Fibroblast of lung (primary cell): Measurements from ENCODE around the gene C11orf86. TPM values are rescaled to one million over a fixed set of nuclear protein-coding genes. Genes with fewer than 3 reads are reported as not detected.

ENCODE experiments used
- DNase-seq, 2 donors: peaks; one replicate each; pipeline versions ENCODE4 v3.0.0 to v3.0.0-alpha.2; 2010; ENCODE audit warnings: low read depth in 2 of 2
- H2AFZ ChIP-seq: 2 replicates; pipeline ENCODE4 v1.5.1; 2012; ENCODE audit warnings: low read length, control low read depth, inconsistent platforms
- H3K27ac ChIP-seq: 2 replicates; pipeline ENCODE4 v1.5.1; 2011; ENCODE audit warnings: low read length, control low read depth; ENCODE audit not compliant: insufficient read depth
- H3K27me3 ChIP-seq: 2 replicates; pipeline ENCODE4 v1.5.1; 2011; ENCODE audit warnings: mild to moderate bottlenecking, low read length; ENCODE audit not compliant: control insufficient read depth, insufficient read depth
- H3K36me3 ChIP-seq: 2 replicates; pipeline ENCODE4 v1.5.1; 2011; ENCODE audit warnings: low read length; ENCODE audit not compliant: control insufficient read depth, insufficient read depth
- H3K4me1 ChIP-seq: 2 replicates; pipeline ENCODE4 v1.5.1; 2011; ENCODE audit warnings: low read length; ENCODE audit not compliant: control insufficient read depth, insufficient read depth; ENCODE audit errors: extremely low read depth
- H3K4me2 ChIP-seq: 2 replicates; pipeline ENCODE4 v1.5.1; 2011; ENCODE audit warnings: low read length, control low read depth; ENCODE audit not compliant: insufficient read depth; ENCODE audit errors: extremely low read depth
- H3K4me3 ChIP-seq, 4 experiments: fragments of 200-600 bp in 1 of 4; sonication (generic) in 1 of 4; replicated peaks in 1 of 4; 2 replicates each; pipeline ENCODE4 v1.5.1; 2011 to 2016; ENCODE audit warnings: low read length in 4 of 4, low read depth in 3 of 4, mild to moderate bottlenecking in 3 of 4, control low read depth in 2 of 4, inconsistent platforms in 1 of 4, mixed read lengths in 1 of 4; ENCODE audit not compliant: insufficient read depth in 1 of 4; ENCODE audit errors: control extremely low read depth in 1 of 4
- H3K79me2 ChIP-seq: 2 replicates; pipeline ENCODE4 v1.5.1; 2012; ENCODE audit warnings: mild to moderate bottlenecking, low read length, inconsistent platforms; ENCODE audit not compliant: control insufficient read depth, insufficient read depth
- H3K9ac ChIP-seq: 2 replicates; pipeline ENCODE4 v1.5.1; 2011; ENCODE audit warnings: mild to moderate bottlenecking, low read length, control low read depth; ENCODE audit not compliant: insufficient read depth
- H3K9me3 ChIP-seq: 2 replicates; pipeline ENCODE4 v1.5.1; 2012; ENCODE audit warnings: low read depth, low read length; ENCODE audit not compliant: control insufficient read depth, insufficient read depth
- H4K20me1 ChIP-seq: 2 replicates; pipeline ENCODE4 v1.5.1; 2011; ENCODE audit warnings: low read length; ENCODE audit not compliant: control insufficient read depth, insufficient read depth; ENCODE audit errors: extremely low read depth
- CTCF ChIP-seq, 2 donors: IDR thresholded peaks in 1 of 2; conservative IDR thresholded peaks in 1 of 2; 1 replicate in 1 of 2; 2 replicates in 1 of 2; pipeline ENCODE4 v1.5.1; 2011 to 2012; ENCODE audit warnings: low read length in 2 of 2, control low read depth in 1 of 2, inconsistent platforms in 1 of 2, low read depth in 1 of 2, mild to moderate bottlenecking in 1 of 2
- EZH2 ChIP-seq: IDR thresholded peaks from 2 replicates; pipeline ENCODE4 v1.5.1; 2012; ENCODE audit warnings: low read length, control low read depth, mild to moderate bottlenecking; ENCODE audit errors: missing control alignments
- polyA plus RNA-seq, 2 donors: library from polyadenylated mRNA; depleted of rRNA in 1 of 2; stranded (reverse) in 1 of 2; unstranded in 1 of 2; fragments of >200 nt; gene quantifications; 2 replicates each; pipeline ENCODE4 v1.2.1, GENCODE V29; 2011 to 2012; ENCODE audit warnings: missing spikeins in 1 of 2
- total RNA-seq: library from RNA; depleted of rRNA; stranded (reverse); fragments of >200 nt; gene quantifications from 2 replicates; pipeline ENCODE4 v1.2.1, GENCODE V29; 2014

Gene C11orf86
- total and polyA plus RNA-seq, 2 donors (not counting 1 experiment from before 2014, with no cell fraction given), result not detected

- Histone ChIP-seq H3K4me2 (no peak overlapping the region), H3K9ac (no peak overlapping the region), H2AFZ (no peak overlapping the region), H3K4me1 (peaks cover 9% of the 10 kb centered on the region), H3K27me3 (no peaks in the 10 kb centered on the region), H3K27ac (no peak overlapping the region), H4K20me1 (no peaks in the 10 kb centered on the region), H3K4me3 (no peak overlapping the region), H3K79me2 (no peaks in the 10 kb centered on the region), H3K36me3 (peaks cover 1% of the 10 kb centered on the region), H3K9me3 (no peaks in the 10 kb centered on the region)
- TF ChIP-seq EZH2, result no peak
- no peak for TF ChIP-seq CTCF (conservative IDR thresholded peaks at IDR 0.05 in 1 of 2, IDR thresholded peaks at IDR 0.05 in 1 of 2; ENCODE audit: low read depth in 1 of 2, low read length in 2 of 2)
- DNase-seq, result no peak
Measured at GRCh38 chr11:66951135-66951534, 24.0 kb upstream of the C11orf86 start.

GRCh38 chr11:66951927-66952337 is 23.2 kb upstream of the C11orf86 start:
- TF ChIP-seq EZH2 (no peak), CTCF (conservative IDR thresholded peaks at IDR 0.05 in 1 of 2, IDR thresholded peaks at IDR 0.05 in 1 of 2; ENCODE audit: low read depth in 1 of 2, low read length in 2 of 2) (no peak)
- no peak overlapping the region for H3K9ac ChIP-seq
- H3K9me3 ChIP-seq, result no peaks in the 10 kb centered on the region
- H3K4me3 ChIP-seq, result no peak overlapping the region
- H2AFZ ChIP-seq, result no peak overlapping the region
- H3K36me3 ChIP-seq, result peaks cover 1% of the 10 kb centered on the region
- peaks cover 13% of the 10 kb centered on the region for H3K4me1 ChIP-seq
- DNase-seq, result peak in 1 of 2 donors; percentile 70
- H3K27ac ChIP-seq, result no peak overlapping the region
- no peaks in the 10 kb centered on the region for H4K20me1 ChIP-seq
- no peak overlapping the region for H3K4me2 ChIP-seq
- H3K27me3 ChIP-seq, result no peaks in the 10 kb centered on the region
- no peaks in the 10 kb centered on the region for H3K79me2 ChIP-seq

GRCh38 chr11:66953081-66953833 is 21.8 kb upstream of the C11orf86 start:
- H2AFZ ChIP-seq, result no peak overlapping the region
- peaks cover 1% of the 10 kb centered on the region for H3K36me3 ChIP-seq
- no peak overlapping the region for H3K27ac ChIP-seq
- H3K9ac ChIP-seq, result no peak overlapping the region
- no peaks in the 10 kb centered on the region for H3K79me2 ChIP-seq
- no peak overlapping the region for H3K4me2 ChIP-seq
- H3K4me1 ChIP-seq, result peaks cover 13% of the 10 kb centered on the region
- no peaks in the 10 kb centered on the region for H4K20me1 ChIP-seq
- DNase-seq, result no peak
- no peak overlapping the region for H3K4me3 ChIP-seq
- H3K27me3 ChIP-seq, result no peaks in the 10 kb centered on the region
- no peak for TF ChIP-seq CTCF (conservative IDR thresholded peaks at IDR 0.05 in 1 of 2, IDR thresholded peaks at IDR 0.05 in 1 of 2; ENCODE audit: low read depth in 1 of 2, low read length in 2 of 2)
- no peak for TF ChIP-seq EZH2
- H3K9me3 ChIP-seq, result no peaks in the 10 kb centered on the region
